WTC11 (cell line): ENCODE data around the gene ARL10.

Experiments
- AR ChIP-seq: fragments of 250-450 bp; sonication (Bioruptor Pico); IDR thresholded peaks from 2 replicates; pipeline ENCODE4 v1.9.0; 2021; ENCODE audit warnings: mild to moderate bottlenecking
- ATF1 ChIP-seq: sonication (generic); formaldehyde crosslinking; IDR thresholded peaks from 2 replicates; pipeline ENCODE4 v1.8.1; 2023; ENCODE audit warnings: mild to moderate bottlenecking, moderate library complexity, missing genetic modification reagents
- CTCF ChIP-seq: fragments of 200-600 bp; IDR thresholded peaks from 2 replicates; pipeline ENCODE4 v1.8.0; 2022; ENCODE audit warnings: antibody characterized with exemption
- PREB ChIP-seq: sonication (generic); formaldehyde crosslinking; IDR thresholded peaks from 2 replicates; pipeline ENCODE4 v1.8.1; 2022; ENCODE audit warnings: mild to moderate bottlenecking, missing genetic modification reagents, moderate library complexity, borderline replicate concordance

GRCh38 chr5:176319827-176320554 lies 45.3 kb upstream of the ARL10 start:
- TF ChIP-seq AR (no peak), ATF1 (CRISPR knock-in tag) (no peak), CTCF (no peak), PREB (CRISPR knock-in tag) (no peak)
